ENCODE measurements around the gene SINHCAF. TPM values are rescaled to one million over a fixed set of nuclear protein-coding genes. Genes with fewer than 3 reads are reported as not detected.

The SINHCAF gene
- total RNA-seq, 1 experiment from 2014 or later = 179 TPM

GRCh38 chr12:31323391-31324115 is 2.4 kb downstream of the SINHCAF start:
- TF ChIP-seq ELF1 (IDR thresholded peaks at IDR 0.05; ENCODE audit: borderline replicate concordance, low read depth) (no peak), POLR2A (IDR thresholded peaks at IDR 0.05; ENCODE audit: borderline replicate concordance, extremely low read depth, insufficient read depth, insufficient read length) (no peak), SP1 (IDR thresholded peaks at IDR 0.05; ENCODE audit: low read depth) (no peak), SRF (IDR thresholded peaks at IDR 0.05; ENCODE audit: low read depth) (no peak), TCF7L2 (IDR thresholded peaks at IDR 0.05; ENCODE audit: borderline replicate concordance, extremely low read depth, insufficient read depth, insufficient read length) (no peak), CTCF (IDR thresholded peaks at IDR 0.05 in 2 of 3, conservative IDR thresholded peaks at IDR 0.05 in 1 of 3; ENCODE audit: borderline replicate concordance in 1 of 3, insufficient read depth in 1 of 3, low read depth in 2 of 3, low read length in 2 of 3) (no peak), ZFX (IDR thresholded peaks at IDR 0.05) (no peak), REST (IDR thresholded peaks at IDR 0.05; ENCODE audit: low read depth) (no peak), YY1 (IDR thresholded peaks at IDR 0.05; ENCODE audit: extremely low read depth, insufficient replicate concordance, low read depth, low read length) (no peak), EZH2phosphoT487 (IDR thresholded peaks at IDR 0.05; ENCODE audit: borderline replicate concordance) (no peak)
- Histone ChIP-seq H3K27me3 (ENCODE audit: insufficient read depth, low read length) (no peaks in the 10 kb centered on the region), H3K27ac (ENCODE audit: low read depth, low read length) (peak overlapping the region; percentile 87), H3K79me2 (ENCODE audit: insufficient read depth, low read length) (peaks cover 74% of the 10 kb centered on the region), H3K4me3 (replicated peaks in 1 of 2; ENCODE audit: low read depth in 1 of 2, low read length in 2 of 2) (peak overlapping the region; percentile 91 to 92), H4K20me1 (ENCODE audit: insufficient read depth) (peaks cover 40% of the 10 kb centered on the region; the same call in 1 of the 2 replicates), H3K4me1 (ENCODE audit: control insufficient read depth in 1 of 2, insufficient read depth in 2 of 2, low read length in 2 of 2) (peaks cover 18 to 56% of the 10 kb centered on the region in 2 experiments), H3K9ac (ENCODE audit: low read length) (peak overlapping the region; percentile 97), H2AFZ (ENCODE audit: low read depth, low read length, poor library complexity, severe bottlenecking) (no peak overlapping the region), H3K4me2 (ENCODE audit: low read length) (peak overlapping the region; percentile 93), H3K9me3 (ENCODE audit: control insufficient read depth in 1 of 2, insufficient read depth in 1 of 2, low read depth in 1 of 2, low read length in 2 of 2) (no peaks in the 10 kb centered on the region), H3K9me2 (ENCODE audit: insufficient read depth) (no peaks in the 10 kb centered on the region), H3K36me3 (ENCODE audit: control insufficient read depth in 1 of 2, insufficient read depth in 2 of 2, low read length in 2 of 2) (no peaks in the 10 kb centered on the region)
- POLR2A ChIA-PET = no interaction called here
- intact Hi-C loops (cut with micrococcal nuclease) = no loop called here
- BruUV-seq (replicated peaks) = no TSS peak
- RAD21 ChIA-PET (ENCODE audit: low non-redundant PET in 1 of 2, low total read pairs in 2 of 2, uncharacterized antibody in 2 of 2, unreplicated experiment in 2 of 2) = interaction anchor here in 1 of 2 experiments (0.7 kb wide), 1 partner anchor 60 kb away, joined by 4 read pairs; no protein-coding TSS in a partner anchor
- DNase-seq (ENCODE audit: low read depth, low spot score) (no peak), ATAC-seq (peak; percentile 11)
- CTCF ChIA-PET = no interaction called here

Measured in HCT116 (cell line).